GM21360 (cell line): ENCODE results near the gene RGN.
"Not testable (repeated sequence)": the region's sequence is repeated elsewhere in the genome, so short reads cannot be mapped to it uniquely, and the experiment has no call there.

Experiments
- ATAC-seq: cut with Tn5 transposase; IDR thresholded peaks from one replicate; pipeline ENCODE4 v1.9.1; 2021; ENCODE audit warnings: mild to moderate bottlenecking, moderate library complexity; ENCODE audit not compliant: unreplicated experiment

RGN gene

GRCh38 chrX:47078129-47079043, at the start of gene RGN:
TSS of gene RGN (plus strand) at chrX:47078443. CDS start at chrX:47081145, 2,702 bp downstream.
- no peak for ATAC-seq

GRCh38 chrX:47030339-47030738, 47.9 kb upstream of the RGN start:
- no peak for ATAC-seq

GRCh38 chrX:47047989-47048388, 30.3 kb upstream of the RGN start:
- no peak for ATAC-seq

GRCh38 chrX:47059142-47059874, 18.9 kb upstream of the RGN start:
- no peak for ATAC-seq

- no peak for ATAC-seq
These were observed 17.5 kb upstream of the RGN start for GRCh38 chrX:47060708-47061107.

- no peak for ATAC-seq
These were observed 16.9 kb upstream of the RGN start for GRCh38 chrX:47061238-47061919.

GRCh38 chrX:47063179-47063578, 15.1 kb upstream of the RGN start:
- ATAC-seq = no peak

GRCh38 chrX:47068214-47068613, 10.0 kb upstream of the RGN start:
- ATAC-seq = no peak

GRCh38 chrX:47068720-47069119, 9.5 kb upstream of the RGN start:
- no peak for ATAC-seq

- ATAC-seq = no peak
These were observed 2.1 kb downstream of the RGN start for GRCh38 chrX:47080215-47080914.

- ATAC-seq = no peak
These were observed 2.6 kb downstream of the RGN start for GRCh38 chrX:47080915-47081236.

GRCh38 chrX:47091149-47091775, 13.0 kb downstream of the RGN start:
- ATAC-seq = no peak

- no peak for ATAC-seq
These were observed 15.0 kb downstream of the RGN start for GRCh38 chrX:47093248-47093647.

GRCh38 chrX:47093860-47094259, 15.6 kb downstream of the RGN start:
- no peak for ATAC-seq

- ATAC-seq = no peak
These were observed 18.8 kb downstream of the RGN start for GRCh38 chrX:47097018-47097417.

GRCh38 chrX:47098338-47099094, 20.3 kb downstream of the RGN start:
- no peak for ATAC-seq

- no peak for ATAC-seq
These were observed 23.0 kb downstream of the RGN start for GRCh38 chrX:47101206-47101605.

GRCh38 chrX:47110936-47111615, 32.8 kb downstream of the RGN start:
- not testable (repeated sequence) for ATAC-seq

- ATAC-seq = no peak
These were observed 34.2 kb downstream of the RGN start for GRCh38 chrX:47112316-47112954.
